Common myeloid progenitor, CD34-positive (primary cell): ENCODE data around the gene TAF6.

Source experiments
- CTCF ChIA-PET: fragments of 350-600 bp; sonication (Branson Sonifier 250); formaldehyde crosslinking; loops from one replicate; lab custom pipeline; 2021; ENCODE audit warnings: antibody characterized with exemption; lab: Charles Lee
- POLR2A ChIA-PET: fragments of 350-600 bp; sonication (Branson Sonifier 250); formaldehyde crosslinking; loops from one replicate; lab custom pipeline; 2021; ENCODE audit warnings: antibody characterized with exemption; lab: Charles Lee
- DNase-seq, 3 donors: peaks; one replicate each; pipeline versions ENCODE4 v3.0.0 to v3.0.0-alpha.2; 2013
- H3K27ac ChIP-seq, 2 experiments: 1 replicate in 1 of 2; 2 replicates in 1 of 2; pipeline ENCODE4 v1.7.0; 2013; ENCODE audit warnings: inconsistent platforms in 2 of 2, low read length in 2 of 2, mild to moderate bottlenecking in 2 of 2, low read depth in 1 of 2, moderate library complexity in 1 of 2; ENCODE audit not compliant: severe bottlenecking in 2 of 2, insufficient read depth in 1 of 2, poor library complexity in 1 of 2
- H3K27me3 ChIP-seq, 5 experiments: replicated peaks in 2 of 5; 1 replicate in 3 of 5; 2 replicates in 2 of 5; pipeline versions ENCODE4 v1.6.1 to v1.7.0; 2013; ENCODE audit warnings: low read length in 4 of 5, mild to moderate bottlenecking in 2 of 5, moderate library complexity in 2 of 5, inconsistent platforms in 1 of 5; ENCODE audit not compliant: insufficient read depth in 5 of 5, control insufficient read depth in 4 of 5
- H3K36me3 ChIP-seq, 4 experiments: 1 replicate in 2 of 4; 2 replicates in 2 of 4; pipeline versions ENCODE4 v1.6.1 to v1.7.0; 2013; ENCODE audit warnings: low read length in 3 of 4, control low read depth in 1 of 4, mild to moderate bottlenecking in 1 of 4; ENCODE audit not compliant: control insufficient read depth in 4 of 4, insufficient read depth in 4 of 4
- H3K4me1 ChIP-seq, 4 experiments: 1 replicate in 3 of 4; 2 replicates in 1 of 4; pipeline versions ENCODE4 v1.6.1 to v1.7.1; 2013; ENCODE audit warnings: low read length in 3 of 4, mild to moderate bottlenecking in 3 of 4, control low read depth in 1 of 4, inconsistent platforms in 1 of 4, moderate library complexity in 1 of 4; ENCODE audit not compliant: control insufficient read depth in 4 of 4, insufficient read depth in 4 of 4; ENCODE audit errors: control extremely low read depth in 1 of 4
- H3K4me3 ChIP-seq, 7 experiments: 1 replicate in 4 of 7; 2 replicates in 3 of 7; pipeline versions ENCODE4 v1.5.1 to v1.7.0; 2013; ENCODE audit warnings: mild to moderate bottlenecking in 7 of 7, low read length in 6 of 7, moderate library complexity in 6 of 7, inconsistent platforms in 2 of 7, low read depth in 2 of 7, control low read depth in 1 of 7; ENCODE audit not compliant: insufficient read depth in 4 of 7, control insufficient read depth in 1 of 7; ENCODE audit errors: extremely low read depth in 1 of 7
- H3K9me3 ChIP-seq, 5 experiments: 1 replicate in 4 of 5; 2 replicates in 1 of 5; pipeline versions ENCODE4 v1.6.1 to v1.7.1; 2013; ENCODE audit warnings: low read length in 4 of 5, mild to moderate bottlenecking in 2 of 5, inconsistent platforms in 1 of 5, low read depth in 1 of 5, moderate library complexity in 1 of 5; ENCODE audit not compliant: control insufficient read depth in 4 of 5, insufficient read depth in 2 of 5; ENCODE audit errors: control extremely low read depth in 1 of 5
- WGBS: methylation state at CpG from one replicate; pipeline ENCODE4 v1.1.5; 2013; ENCODE audit not compliant: insufficient coverage; 5-methylcytosine and 5-hydroxymethylcytosine counted together

TAF6 gene

GRCh38 chr7:100163006-100163531 is 43.9 kb upstream of the TAF6 start:
- H3K4me3 ChIP-seq: no peak overlapping the region
- ChIA-PET POLR2A (no interaction called here), CTCF (interaction anchor here (1.1 kb wide), 1 partner anchor 16 kb away, joined by 3 read pairs; no protein-coding TSS in a partner anchor)
- peaks cover 0 to 24% (median 20%) of the 10 kb centered on the region in 4 experiments for H3K4me1 ChIP-seq
- WGBS: 95% methylated on average over 5 of the region's 6 CpGs
- H3K27ac ChIP-seq: no peak overlapping the region
- H3K36me3 ChIP-seq: no peaks in the 10 kb centered on the region
- H3K27me3 ChIP-seq: peaks cover 0 to 16% (median 14%) of the 10 kb centered on the region in 5 experiments
- DNase-seq: no peak
- no peaks in the 10 kb centered on the region for H3K9me3 ChIP-seq

- H3K9me3 ChIP-seq: no peaks in the 10 kb centered on the region
- 98% methylated on average over 17 of the region's 18 CpGs for WGBS
- H3K36me3 ChIP-seq: peaks cover 2 to 19% (median 9%) of the 10 kb centered on the region in 4 experiments
- no peak overlapping the region for H3K4me3 ChIP-seq
- peaks cover 0 to 2% (median 0%) of the 10 kb centered on the region in 5 experiments for H3K27me3 ChIP-seq
- POLR2A ChIA-PET: no interaction called here
- H3K4me1 ChIP-seq: peaks cover 0 to 25% (median 21%) of the 10 kb centered on the region in 4 experiments
- no peak for DNase-seq
- H3K27ac ChIP-seq: no peak overlapping the region
- CTCF ChIA-PET: interaction anchor here (1.2 to 1.5 kb wide), 3 partner anchors 8 to 29 kb away, joined by 3 to 4 read pairs (median 3); partner anchors contain the start of gene GAL3ST4
Observed at GRCh38 chr7:100160067-100160466, 40.9 kb upstream of the TAF6 start.

DNA sequence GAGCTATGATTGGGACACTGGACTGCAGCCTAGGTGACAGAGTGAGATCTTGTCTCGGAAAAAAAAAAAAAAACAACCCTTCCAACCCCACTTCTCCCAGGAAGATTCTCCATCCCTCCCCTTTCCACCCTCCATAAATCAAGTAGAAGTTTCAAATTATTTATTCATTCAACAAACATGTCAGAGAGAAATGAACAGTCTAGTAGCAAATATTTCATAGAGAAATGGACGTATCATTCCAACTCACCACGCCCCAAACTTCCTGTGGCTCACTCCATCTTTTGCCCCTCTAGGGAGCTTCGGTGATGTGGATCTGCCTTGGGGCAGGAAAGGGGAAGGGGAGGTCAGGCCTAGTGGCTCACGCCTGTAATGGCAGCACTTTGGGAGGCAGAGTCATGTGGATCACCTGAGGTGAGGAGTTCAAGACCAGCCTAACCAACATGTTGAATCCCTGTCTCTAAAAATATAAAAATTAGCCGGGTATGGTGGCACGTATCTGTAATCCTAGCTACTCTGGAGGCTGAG is 40.0 kb upstream of the TAF6 start:
- Histone ChIP-seq H3K4me3 (peak overlapping the region; percentile 68 to 91 (median 81)), H3K27ac (peak overlapping the region; percentile 40 to 76), H3K36me3 (peaks cover 2 to 28% (median 16%) of the 10 kb centered on the region in 4 experiments), H3K27me3 (peaks cover 0 to 2% (median 0%) of the 10 kb centered on the region in 5 experiments), H3K4me1 (peaks cover 0 to 25% (median 21%) of the 10 kb centered on the region in 4 experiments), H3K9me3 (no peaks in the 10 kb centered on the region)
- peak in 1 of 3 donors; percentile 43 for DNase-seq
- 100% methylated on average over 2 of the region's 7 CpGs for WGBS
- CTCF ChIA-PET: interaction anchor here (1.2 to 1.5 kb wide), 3 partner anchors 9 to 28 kb away, joined by 3 to 4 read pairs (median 3); partner anchors contain the start of gene GAL3ST4
- POLR2A ChIA-PET: no interaction called here

GRCh38 chr7:100158229-100159098 is 39.3 kb upstream of the TAF6 start, which contains the start of gene TRAPPC14:
TRAPPC14 (minus strand) TSS chr7:100158723; CDS start chr7:100158499, 224 bp downstream.
- H3K36me3 ChIP-seq: peaks cover 4 to 35% (median 22%) of the 10 kb centered on the region in 4 experiments
- H3K4me1 ChIP-seq: peaks cover 0 to 25% (median 21%) of the 10 kb centered on the region in 4 experiments
- H3K4me3 ChIP-seq: peak within 1 kb of the TSS; percentile 68 to 91 (median 81)
- WGBS: 0% methylated on average over 77 of the region's 87 CpGs
- DNase-seq: peak; percentile 85 to 90 (median 88)
- H3K27ac ChIP-seq: peak within 1 kb of the TSS; percentile 40 to 76
- CTCF ChIA-PET: interaction anchor here (1.2 to 4.6 kb wide), 2 partner anchors 21 to 25 kb away, joined by 3 to 21 read pairs; no protein-coding TSS in a partner anchor
- POLR2A ChIA-PET: no interaction called here
- peaks cover 0 to 2% (median 0%) of the 10 kb centered on the region in 5 experiments for H3K27me3 ChIP-seq
- no peaks in the 10 kb centered on the region for H3K9me3 ChIP-seq

GRCh38 chr7:100157334-100158228 is 38.4 kb upstream of the TAF6 start:
- H3K4me3 ChIP-seq: peak overlapping the region; percentile 68 to 91 (median 81)
- H3K9me3 ChIP-seq: no peaks in the 10 kb centered on the region
- peaks cover 4 to 40% (median 26%) of the 10 kb centered on the region in 4 experiments for H3K36me3 ChIP-seq
- peak overlapping the region; percentile 40 to 76 for H3K27ac ChIP-seq
- no peaks in the 10 kb centered on the region for H3K27me3 ChIP-seq
- WGBS: 63% methylated on average over 20 of the region's 32 CpGs
- peaks cover 0 to 29% (median 21%) of the 10 kb centered on the region in 4 experiments for H3K4me1 ChIP-seq
- CTCF ChIA-PET: interaction anchor here (0.8 to 4.6 kb wide), 5 partner anchors 9 to 33 kb away, joined by 3 to 21 read pairs (median 5); partner anchors contain the start of gene LAMTOR4
- DNase-seq: peak in 1 of 3 donors; percentile 10
- POLR2A ChIA-PET: no interaction called here

DNA sequence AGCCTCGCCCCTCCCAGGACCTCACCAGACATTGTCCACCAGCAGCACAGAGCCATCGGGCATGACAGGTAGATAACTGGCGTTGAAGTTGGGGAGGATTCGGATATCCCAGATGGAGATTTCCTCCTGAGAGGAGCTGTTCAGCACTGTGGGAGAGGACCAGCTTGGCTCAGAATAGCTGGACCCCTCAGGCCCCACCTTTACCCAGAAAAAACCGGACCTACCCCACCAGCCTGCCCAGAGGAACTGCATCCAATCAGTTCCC is 37.8 kb upstream of the TAF6 start:
- Histone ChIP-seq H3K27me3 (no peaks in the 10 kb centered on the region), H3K4me1 (peaks cover 3 to 35% (median 26%) of the 10 kb centered on the region in 4 experiments), H3K36me3 (peaks cover 4 to 40% (median 26%) of the 10 kb centered on the region in 4 experiments), H3K9me3 (no peaks in the 10 kb centered on the region), H3K4me3 (peak overlapping the region in 4 of 7 experiments; percentile 68 to 88 (median 84)), H3K27ac (peak overlapping the region in 1 of 2 experiments; percentile 76)
- POLR2A ChIA-PET: interaction anchor here (0.9 kb wide), 1 partner anchor 11 kb away, joined by 4 read pairs; the partner anchor contains the start of gene GAL3ST4
- CTCF ChIA-PET: interaction anchor here (0.8 to 4.6 kb wide), 6 partner anchors 9 to 33 kb away, joined by 3 to 21 read pairs (median 4); partner anchors contain the start of gene LAMTOR4
- no peak for DNase-seq
- WGBS: 78% methylated on average over 4 of the region's 5 CpGs
